ENCODE measurements around the gene MTHFD1L.

- TF ChIP-seq POLR2AphosphoS5 (IDR thresholded peaks at IDR 0.05; ENCODE audit: low read depth, low read length), result no peak
- TF ChIP-seq ASH2L (IDR thresholded peaks at IDR 0.05; ENCODE audit: low read length), result no peak
- no peak for TF ChIP-seq GABPA (IDR thresholded peaks at IDR 0.05; ENCODE audit: borderline replicate concordance, insufficient read depth, low read length)
- TF ChIP-seq POLR2A (IDR thresholded peaks at IDR 0.05; ENCODE audit: control extremely low read depth in 1 of 2, low read depth in 2 of 2, low read length in 2 of 2), result no peak
- no peak for TF ChIP-seq ZNF274 (IDR thresholded peaks at IDR 0.05; ENCODE audit: borderline replicate concordance, extremely low read depth, low read length)
- TF ChIP-seq YY1 (IDR thresholded peaks at IDR 0.05; ENCODE audit: low read depth, low read length), result no peak
- no peak for TF ChIP-seq SIX5 (IDR thresholded peaks at IDR 0.05; ENCODE audit: low read depth, low read length)
- TF ChIP-seq CTCF (IDR thresholded peaks at IDR 0.05; ENCODE audit: control extremely low read depth in 1 of 3, insufficient read depth in 1 of 3, low read depth in 1 of 3, low read length in 3 of 3), result peak in 1 of 3 experiments; percentile 19; a peak in 1 of 4 replicates
Observed at GRCh38 chr6:150874179-150874578, 8.7 kb downstream of the MTHFD1L start.

Data from H1 (cell line).